HG03378 (cell line): Measurements from ENCODE around the gene EPX.
"Not testable (repeated sequence)": the region's sequence is repeated elsewhere in the genome, so short reads cannot be mapped to it uniquely, and the experiment has no call there.

Experiments
- ATAC-seq: cut with Tn5 transposase; IDR thresholded peaks from one replicate; pipeline ENCODE4 v1.9.1; 2021; ENCODE audit warnings: mild to moderate bottlenecking, moderate library complexity; ENCODE audit not compliant: unreplicated experiment

Gene EPX, protein sequence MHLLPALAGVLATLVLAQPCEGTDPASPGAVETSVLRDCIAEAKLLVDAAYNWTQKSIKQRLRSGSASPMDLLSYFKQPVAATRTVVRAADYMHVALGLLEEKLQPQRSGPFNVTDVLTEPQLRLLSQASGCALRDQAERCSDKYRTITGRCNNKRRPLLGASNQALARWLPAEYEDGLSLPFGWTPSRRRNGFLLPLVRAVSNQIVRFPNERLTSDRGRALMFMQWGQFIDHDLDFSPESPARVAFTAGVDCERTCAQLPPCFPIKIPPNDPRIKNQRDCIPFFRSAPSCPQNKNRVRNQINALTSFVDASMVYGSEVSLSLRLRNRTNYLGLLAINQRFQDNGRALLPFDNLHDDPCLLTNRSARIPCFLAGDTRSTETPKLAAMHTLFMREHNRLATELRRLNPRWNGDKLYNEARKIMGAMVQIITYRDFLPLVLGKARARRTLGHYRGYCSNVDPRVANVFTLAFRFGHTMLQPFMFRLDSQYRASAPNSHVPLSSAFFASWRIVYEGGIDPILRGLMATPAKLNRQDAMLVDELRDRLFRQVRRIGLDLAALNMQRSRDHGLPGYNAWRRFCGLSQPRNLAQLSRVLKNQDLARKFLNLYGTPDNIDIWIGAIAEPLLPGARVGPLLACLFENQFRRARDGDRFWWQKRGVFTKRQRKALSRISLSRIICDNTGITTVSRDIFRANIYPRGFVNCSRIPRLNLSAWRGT

DNA sequence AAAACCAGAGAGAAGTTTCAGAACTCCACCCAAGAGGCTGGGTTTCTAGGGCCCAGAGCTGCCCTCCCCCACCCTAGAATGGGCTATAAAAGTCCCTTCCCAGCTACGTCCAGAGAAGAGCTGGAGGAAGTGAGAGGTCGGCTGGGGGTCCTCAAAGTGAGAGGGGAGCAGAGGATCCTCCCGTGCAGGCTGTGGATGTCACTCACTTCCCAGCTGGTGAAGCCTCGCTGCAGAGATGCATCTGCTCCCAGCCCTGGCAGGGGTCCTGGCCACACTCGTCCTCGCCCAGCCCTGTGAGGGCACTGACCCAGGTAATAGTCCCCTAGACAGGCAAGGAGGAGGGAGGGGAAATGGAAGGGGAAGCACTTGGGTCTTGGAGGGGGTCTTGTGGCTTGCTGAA, at the start of gene EPX:
Gene EPX (plus strand): TSS at position 115 of the 400 bp plus-strand sequence. CDS start 121 bp downstream, at position 236.
- ATAC-seq, result no peak

DNA sequence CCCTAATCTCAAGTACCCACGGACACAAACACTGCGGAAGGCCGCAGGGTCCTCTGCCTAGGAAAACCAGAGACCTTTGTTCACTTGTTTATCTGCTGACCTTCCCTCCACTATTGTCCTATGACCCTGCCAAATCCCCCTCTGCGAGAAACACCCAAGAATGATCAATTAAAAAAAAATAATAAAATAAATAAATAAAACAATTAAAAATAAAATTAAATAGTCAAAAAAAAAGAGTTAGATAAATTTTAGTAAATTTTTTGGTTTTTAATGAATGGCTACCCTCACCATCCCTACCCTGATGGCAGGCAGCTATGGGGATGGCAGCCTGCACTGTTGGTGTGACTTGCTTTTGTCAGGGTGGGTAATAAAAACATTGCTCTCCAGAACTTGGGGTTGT, 49.2 kb upstream of the EPX start:
- ATAC-seq, result not testable (repeated sequence)

DNA sequence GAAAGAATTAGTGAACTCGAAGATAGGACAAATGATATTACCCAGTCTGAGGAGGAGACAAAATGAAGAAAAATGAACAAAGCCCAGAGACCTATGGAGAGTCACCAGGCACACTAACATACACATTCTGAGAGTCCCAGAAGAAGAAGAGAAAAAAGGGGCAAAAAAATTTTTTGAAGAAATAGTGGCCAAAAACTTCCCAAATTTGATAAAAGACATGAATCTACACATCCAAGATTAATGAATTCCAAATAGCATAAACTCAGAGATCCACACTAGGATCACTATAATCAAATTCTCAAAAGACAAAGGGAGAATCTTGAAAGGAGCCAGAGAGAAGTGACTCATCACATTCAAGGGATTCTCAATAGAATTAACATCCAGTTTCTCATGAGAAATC, 47.7 kb upstream of the EPX start:
- no peak for ATAC-seq

DNA sequence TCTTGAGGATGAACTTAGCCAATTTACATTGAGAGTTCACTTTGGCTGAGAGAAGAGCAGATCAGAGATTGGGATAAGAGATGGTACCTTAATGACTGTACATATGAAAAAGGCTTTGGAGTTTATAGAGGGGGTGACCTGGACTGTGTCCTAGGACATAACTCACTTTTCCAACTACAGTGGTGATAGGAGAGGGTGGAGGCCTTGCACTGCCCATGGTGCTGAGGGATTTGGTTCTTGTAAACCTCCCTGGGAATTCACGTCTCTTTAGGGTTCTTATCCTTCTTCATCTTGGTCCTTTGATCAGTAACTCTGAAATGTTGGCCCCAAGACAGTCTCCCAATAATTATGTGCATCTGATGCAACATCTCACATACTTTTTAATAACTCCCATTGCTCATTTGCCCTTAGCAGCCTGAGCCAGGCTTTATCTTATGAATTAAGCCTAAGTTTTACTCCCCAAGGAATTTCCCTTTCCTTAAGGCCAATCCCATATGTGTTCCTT, 44.5 kb upstream of the EPX start, which contains the start of gene OR4D1:
Gene OR4D1 (plus strand): TSS at position 455 of the 505 bp plus-strand sequence. CDS start 6,770 bp downstream, outside the sequence.
- ATAC-seq, result no peak

DNA sequence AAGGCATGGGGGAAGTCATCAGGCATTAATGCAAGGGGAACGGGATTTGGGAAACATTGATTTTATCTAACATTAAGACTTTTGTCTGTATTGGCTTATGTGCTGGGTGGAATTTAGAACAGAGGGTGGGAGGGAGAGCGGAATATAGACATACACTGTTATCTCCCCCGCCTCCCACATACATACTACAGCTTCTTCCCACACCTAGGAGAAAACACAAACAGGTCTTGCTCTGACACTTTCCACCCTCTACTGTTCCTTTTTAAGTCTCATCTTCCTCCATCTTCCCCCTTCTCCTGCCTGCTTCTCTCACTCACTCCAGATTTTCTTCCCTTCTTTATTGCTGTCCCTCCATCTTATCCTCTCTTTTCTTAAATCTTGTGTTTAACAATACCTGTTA, 43.9 kb upstream of the EPX start:
- ATAC-seq, result no peak

DNA sequence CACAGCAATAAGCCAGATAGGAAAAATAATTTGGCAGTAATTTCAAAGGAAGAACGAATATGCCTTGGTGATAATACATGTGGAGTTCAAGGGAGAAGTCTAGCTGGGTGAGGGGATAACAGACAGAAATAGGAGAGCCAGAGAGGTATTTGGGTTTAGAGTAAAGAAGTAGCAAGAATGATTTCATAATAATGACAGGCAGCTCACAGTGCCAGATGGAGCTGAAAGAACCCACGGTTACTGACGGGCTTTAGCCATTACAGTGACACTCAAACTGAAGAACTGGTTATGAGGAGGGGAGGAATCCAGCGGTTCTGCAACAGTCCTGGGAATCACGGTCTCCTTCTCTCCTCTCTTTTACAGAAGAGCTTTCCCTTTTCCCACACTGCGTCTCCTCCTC, 42.1 kb upstream of the EPX start:
- no peak for ATAC-seq

DNA sequence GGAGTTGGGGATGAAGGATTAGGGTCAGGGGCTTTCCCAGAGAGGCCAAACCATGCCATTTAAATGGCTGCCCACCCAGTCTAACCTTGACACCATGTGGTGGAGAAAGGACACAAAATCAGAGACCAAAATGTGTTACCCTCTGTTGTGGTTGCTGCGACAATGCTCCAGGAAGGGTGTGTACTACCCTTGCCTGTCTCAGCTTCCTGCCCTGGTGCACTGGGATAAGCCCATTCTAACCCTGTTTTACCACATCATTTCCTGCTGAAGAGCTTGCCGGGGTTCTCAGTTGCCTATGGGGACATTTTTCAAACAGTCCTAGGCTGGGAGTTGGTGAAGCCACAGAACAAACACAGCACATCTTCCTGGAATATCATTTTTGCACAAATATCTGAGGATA, 39.5 kb upstream of the EPX start:
- no peak for ATAC-seq

DNA sequence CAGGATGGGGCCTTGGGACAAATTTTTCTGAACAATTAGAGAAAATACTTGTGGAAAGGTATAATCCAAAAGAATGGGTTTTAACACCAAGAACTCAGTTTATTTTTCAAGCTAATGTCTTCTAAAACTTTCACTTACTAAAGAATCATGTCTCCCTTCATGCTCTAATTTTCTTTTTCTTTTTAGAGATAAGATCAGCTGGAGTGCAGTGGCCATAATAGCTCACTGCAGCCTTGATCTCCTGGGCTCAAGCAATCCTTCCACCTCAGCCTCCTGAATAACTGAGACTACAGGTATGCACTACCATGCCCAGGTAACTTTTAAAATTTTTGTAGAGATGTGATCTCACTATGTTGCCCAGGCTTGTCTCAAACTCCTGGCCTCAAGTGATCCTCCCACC, 38.9 kb upstream of the EPX start:
- ATAC-seq, result no peak

DNA sequence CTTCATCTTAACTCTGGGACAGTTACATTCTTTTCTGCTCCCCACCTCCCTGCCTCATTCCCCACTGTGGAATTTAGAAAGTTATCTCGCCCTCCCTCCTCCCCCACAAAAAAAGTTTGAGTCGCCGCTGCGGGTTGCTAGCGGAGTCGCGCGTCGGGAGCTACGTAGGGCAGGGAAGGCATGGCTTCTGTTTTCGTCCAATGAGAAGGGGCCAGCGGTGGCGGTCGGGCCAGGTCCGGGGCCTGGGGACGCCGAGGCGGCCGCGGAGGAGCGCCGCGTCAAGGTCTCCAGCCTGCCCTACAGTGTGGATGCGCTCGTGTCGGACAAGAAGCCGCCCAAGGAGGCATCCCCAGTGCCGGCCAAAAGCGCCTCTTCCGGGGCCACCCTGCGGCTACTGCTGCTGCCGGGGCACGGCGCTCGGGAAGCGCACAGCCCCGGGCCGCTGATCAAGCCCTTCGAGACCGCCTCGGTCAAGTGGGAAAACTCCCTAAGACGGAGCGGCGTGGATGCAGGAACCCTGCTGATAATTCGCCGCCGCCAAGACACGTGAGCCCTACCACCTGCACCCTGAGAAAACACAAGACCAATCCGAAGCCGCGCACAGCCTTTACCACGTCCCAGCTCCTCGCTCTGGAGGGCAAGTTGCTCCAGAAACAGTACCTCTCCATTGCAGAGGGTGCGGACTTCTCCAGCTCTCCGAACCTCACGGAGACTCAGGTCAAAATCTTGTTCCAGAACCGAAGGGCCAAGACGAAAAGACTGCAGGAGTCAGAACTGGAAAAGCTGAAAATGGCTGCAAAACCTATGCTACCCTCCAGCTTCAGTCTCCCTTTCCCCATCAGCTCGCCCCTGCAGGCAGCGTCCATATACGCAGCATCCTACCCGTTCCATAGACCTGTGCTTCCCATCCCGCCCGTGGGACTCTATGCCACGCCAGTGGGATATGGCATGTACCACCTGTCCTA, 35.4 kb upstream of the EPX start:
- no peak for ATAC-seq

DNA sequence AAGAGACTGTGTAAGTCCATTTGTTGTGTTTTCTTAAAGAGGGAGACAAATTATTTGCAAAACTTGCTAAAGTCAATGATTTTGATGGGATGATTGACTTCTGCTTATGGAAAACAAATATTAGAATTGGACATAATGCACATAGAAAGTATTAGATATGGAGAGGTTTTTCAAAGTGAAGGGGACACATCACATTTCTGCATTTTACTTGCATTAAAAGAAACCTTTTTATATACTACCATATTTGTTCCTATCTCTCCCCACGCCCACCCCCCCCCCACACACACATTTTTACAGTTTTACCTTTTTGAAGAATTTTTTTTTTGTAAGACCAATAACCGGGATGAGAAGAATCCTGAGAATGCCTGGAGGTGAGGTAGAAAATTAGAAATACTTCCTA, 34.3 kb upstream of the EPX start:
- no peak for ATAC-seq

DNA sequence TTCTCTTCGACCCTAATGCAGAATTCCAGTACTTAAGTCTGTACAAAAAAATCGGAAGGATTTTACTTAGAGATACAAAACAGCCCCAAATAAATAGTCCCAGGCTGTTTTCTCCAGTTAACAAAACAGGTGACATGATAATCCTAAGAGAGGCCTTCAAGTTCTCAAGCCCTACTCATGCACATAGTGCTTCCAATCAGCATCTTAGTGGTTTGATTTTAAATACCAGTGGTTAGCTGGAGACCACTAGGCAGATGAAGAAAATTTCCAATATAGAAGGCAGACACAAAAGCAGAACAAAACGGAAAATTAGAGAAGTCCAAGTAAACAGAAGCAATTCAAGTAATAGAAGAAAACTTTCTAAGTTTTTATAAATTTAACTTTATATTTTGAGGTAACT, 31.0 kb upstream of the EPX start:
- ATAC-seq, result no peak

DNA sequence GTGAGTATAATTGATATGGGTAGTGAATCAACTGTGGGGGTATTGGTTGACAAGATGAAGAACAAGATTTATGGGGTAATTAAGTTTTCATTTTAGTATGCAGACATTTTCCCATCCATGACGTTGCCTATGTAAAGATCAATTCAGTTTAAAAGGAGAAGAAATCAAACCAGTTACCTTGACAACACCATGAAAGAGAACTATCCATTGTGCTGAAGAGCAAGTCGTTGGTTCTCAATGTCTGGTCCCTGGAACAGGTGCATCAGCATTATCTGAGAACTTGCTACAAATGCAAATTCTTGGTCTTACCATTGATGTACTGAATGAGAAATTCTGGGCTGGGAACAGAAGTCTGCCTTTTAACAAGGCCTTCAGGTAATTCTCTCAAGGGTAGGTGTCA, 26.5 kb upstream of the EPX start:
- ATAC-seq, result no peak

DNA sequence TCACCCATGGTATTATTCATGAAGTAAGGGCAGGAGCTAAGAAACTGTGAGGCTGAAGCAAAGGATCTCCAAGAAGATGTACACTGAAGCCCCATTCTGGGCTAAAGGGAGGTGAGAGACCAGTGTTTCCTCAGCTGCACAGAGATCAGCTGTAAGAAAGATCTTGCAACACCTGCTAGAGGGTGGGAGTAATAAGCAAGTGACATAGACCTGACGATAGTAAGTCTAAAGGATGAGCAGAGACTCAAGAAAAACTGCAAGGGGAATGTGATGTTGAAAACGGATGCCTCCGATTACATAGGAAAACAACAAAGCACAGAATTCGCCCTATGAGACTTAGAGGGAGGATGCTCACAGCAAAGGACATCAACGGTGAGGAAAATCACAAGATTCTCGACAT, 25.8 kb upstream of the EPX start, which contains the start of gene OR4D2:
Gene OR4D2 (plus strand): TSS at position 301 of the 400 bp plus-strand sequence. CDS start 2,674 bp downstream, outside the sequence.
- ATAC-seq, result no peak

DNA sequence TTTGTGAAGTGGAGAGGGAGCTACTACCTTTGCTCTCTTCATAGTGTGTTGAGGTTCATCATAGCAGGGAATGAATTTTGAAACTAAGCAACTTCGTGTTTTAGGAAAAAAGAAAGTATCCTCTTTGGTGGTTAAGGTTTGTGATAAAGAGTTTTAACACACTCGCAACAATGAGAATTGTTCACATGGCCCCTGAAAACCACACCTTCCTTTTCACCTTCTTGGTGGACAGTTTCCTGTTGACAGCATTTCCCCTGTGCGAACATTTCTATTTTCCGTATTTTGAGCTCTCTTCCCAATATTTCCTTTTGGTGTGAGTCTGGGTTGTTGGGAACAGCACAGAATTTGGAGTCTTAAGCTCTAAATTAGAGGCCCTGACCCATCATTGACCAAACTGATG, 21.9 kb upstream of the EPX start:
- no peak for ATAC-seq

DNA sequence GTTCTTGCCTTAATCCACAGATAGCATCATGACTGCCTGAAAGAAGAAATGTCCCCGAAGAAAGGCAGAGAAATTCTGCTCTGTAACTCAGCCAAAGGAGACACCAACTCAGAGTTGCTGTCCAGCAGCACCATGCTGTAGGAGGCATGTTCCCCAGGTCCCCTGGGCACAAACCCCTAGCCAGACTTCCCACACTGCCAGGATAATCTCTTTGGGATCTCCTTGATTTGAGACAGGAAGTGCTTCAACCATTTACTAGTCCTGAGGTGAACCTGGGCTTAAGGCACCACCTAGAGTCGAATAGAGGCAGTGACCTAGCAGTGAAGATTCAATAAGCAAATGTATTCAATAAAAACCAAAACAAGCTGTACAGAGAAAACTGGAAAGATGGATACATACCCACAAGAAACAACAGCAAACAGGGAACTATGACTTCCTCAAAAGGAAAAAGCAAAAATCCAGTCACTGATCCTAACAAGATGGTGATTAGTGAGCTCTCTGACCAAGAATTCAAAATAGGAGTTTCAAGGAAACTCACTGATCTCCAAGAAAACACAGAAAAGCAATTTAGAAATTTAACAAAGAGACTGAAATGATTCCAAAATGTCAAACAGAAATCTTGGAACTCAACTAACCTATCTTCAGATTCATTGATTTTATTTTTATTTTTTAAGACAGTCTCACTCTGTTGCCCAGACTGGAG, 20.0 kb upstream of the EPX start:
- ATAC-seq, result no peak

DNA sequence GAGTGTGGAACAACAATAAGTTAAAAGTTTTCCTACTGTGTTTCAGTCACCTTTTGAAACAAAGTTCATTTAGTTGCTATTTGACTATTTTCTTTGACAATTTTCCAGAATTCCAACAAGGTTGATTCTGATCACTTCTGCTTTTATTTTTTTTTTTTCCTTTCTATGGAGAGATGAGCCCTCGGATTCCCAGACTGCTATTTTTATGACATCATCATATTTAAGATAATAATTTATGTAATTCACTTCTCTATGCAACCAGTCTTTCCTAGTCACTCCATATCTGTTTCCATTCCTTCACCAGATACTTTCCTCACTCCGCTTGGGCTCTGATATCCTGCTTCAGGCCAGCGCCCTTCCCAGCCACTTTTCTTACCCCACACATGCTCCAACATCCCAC, 17.7 kb upstream of the EPX start:
- no peak for ATAC-seq

DNA sequence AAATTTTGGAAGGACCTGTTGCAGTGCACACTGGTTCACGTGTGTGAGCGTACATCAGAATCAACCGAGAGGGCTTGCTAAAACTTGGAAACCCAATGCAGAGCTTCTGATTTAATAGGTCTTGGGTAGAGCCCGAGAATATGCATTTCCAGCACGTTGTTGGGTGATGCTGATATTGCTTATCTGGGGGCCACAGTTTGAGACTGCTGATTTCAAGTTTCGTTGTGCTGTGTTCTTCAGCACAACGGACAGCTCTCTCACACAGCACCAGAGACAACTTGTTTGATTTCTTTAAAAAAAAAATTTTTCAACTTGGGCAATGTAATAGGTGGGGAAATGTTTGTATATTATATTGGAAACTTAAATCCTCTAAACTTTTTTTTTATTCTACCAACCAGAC, 16.3 kb upstream of the EPX start:
- no peak for ATAC-seq

DNA sequence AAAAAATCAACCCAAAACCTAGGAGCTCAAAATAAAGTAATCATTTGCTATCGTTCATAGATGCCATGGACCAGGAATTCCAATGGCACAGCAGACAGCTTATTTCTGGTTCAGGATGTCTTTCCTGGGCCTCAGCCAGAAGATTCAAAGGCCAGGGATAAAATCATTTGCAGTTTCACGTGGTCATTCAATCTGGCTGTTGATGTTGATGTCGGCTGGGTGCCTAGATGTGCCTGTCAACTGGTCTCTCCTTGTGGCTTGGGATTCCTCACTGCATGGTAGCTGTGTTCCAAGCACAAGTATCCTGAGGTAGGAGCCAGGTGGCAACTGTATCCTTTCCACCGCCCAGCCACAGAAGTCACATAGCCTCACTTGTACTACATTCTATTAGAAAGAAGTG, 10.7 kb upstream of the EPX start:
- ATAC-seq, result no peak

DNA sequence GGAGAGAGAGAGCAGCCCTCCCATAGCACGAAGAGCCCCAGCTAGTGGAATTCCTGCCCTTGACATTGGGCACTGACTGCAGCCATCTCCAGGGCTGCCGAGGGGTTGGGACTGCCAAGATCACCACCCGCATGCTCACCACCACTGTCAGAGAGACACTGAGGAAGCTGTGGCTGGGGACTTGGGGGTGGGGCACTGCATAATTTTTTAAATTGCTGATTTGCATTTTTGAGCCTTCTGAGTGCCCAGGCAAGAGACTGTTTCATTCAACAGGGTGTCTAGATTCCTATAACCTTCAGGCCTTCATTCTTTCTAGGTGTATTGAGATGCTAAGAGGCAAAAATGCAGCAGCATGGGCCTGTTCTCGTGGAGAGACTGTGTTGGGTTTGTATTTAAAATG, 9.0 kb upstream of the EPX start:
- no peak for ATAC-seq

DNA sequence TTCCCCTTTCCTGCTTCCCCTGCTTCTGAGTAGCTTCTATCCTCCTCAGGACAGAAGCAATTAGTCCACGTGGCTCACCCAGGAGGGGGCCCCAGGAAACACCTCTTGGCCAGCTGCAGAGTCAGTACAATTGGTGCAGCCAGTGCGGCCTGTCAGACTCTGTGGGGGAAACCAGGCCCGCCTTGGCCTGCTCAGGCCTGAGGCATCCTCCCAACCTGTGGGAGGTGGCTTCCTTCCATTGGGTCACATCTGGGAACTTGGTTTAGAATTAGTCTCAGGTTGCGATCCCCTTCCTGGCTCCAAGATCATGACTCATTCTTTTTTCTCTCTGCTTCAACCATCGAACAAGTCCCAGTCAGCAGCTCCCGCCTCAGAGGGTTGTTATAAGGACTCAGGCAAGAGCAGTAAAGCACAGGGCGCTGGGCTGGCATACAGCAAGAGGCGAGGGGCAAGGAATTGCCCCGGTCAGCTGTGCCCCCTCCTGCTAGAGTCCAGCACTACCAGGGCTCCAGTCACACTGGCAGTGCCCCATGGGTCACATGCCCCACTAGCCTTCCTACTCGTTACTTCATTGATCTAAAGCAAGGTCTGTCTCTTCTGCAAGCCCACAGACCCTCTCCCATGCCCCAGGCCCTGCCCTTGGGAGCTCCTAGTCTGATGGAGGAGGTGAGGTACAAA, 8.1 kb upstream of the EPX start:
- no peak for ATAC-seq
